SU-DHL-6 (cell line): ENCODE results near the gene MARS1.

ENCODE experiments used
- EZH2phosphoT487 ChIP-seq: fragments of 200-600 bp; sonication (generic), shearing (Covaris generic); conservative IDR thresholded peaks from 2 replicates; pipeline ENCODE4 v1.6.1; 2018; ENCODE audit warnings: mild to moderate bottlenecking, antibody characterized with exemption, low read length, moderate library complexity, mixed read lengths
- TF ChIP-seq, protein P1 (sequence below): fragments of 200-600 bp; sonication (generic); IDR thresholded peaks from one replicate; pipeline ENCODE4 v1.5.1; 2017; ENCODE audit warnings: antibody characterized with exemption, mild to moderate bottlenecking, low read length, moderate library complexity; ENCODE audit not compliant: insufficient read depth, poor library complexity, severe bottlenecking

DNA sequence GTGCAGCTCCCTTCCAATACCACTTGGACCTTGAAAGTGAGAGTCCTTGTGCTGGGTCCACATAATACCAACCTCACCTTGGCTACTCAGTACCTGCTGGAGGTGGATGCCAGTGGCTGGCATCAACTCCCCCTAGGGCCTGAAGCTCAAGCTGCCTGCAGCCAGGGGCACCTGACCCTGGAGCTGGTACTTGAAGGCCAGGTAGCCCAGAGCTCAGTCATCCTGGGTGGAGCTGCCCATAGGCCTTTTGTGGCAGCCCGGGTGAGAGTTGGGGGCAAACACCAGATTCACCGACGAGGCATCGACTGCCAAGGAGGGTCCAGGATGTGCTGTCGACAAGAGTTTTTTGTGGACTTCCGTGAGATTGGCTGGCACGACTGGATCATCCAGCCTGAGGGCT is 38.5 kb upstream of the MARS1 start:
- TF ChIP-seq, protein P1, sequence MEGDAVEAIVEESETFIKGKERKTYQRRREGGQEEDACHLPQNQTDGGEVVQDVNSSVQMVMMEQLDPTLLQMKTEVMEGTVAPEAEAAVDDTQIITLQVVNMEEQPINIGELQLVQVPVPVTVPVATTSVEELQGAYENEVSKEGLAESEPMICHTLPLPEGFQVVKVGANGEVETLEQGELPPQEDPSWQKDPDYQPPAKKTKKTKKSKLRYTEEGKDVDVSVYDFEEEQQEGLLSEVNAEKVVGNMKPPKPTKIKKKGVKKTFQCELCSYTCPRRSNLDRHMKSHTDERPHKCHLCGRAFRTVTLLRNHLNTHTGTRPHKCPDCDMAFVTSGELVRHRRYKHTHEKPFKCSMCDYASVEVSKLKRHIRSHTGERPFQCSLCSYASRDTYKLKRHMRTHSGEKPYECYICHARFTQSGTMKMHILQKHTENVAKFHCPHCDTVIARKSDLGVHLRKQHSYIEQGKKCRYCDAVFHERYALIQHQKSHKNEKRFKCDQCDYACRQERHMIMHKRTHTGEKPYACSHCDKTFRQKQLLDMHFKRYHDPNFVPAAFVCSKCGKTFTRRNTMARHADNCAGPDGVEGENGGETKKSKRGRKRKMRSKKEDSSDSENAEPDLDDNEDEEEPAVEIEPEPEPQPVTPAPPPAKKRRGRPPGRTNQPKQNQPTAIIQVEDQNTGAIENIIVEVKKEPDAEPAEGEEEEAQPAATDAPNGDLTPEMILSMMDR, result no peak
- TF ChIP-seq EZH2phosphoT487, result no peak
